H9 (cell line): ENCODE results near the gene IL11RA. TPM values are rescaled to one million over a fixed set of nuclear protein-coding genes. Genes with fewer than 3 reads are reported as not detected.

ENCODE experiments used
- DNase-seq: peaks from one replicate; pipeline ENCODE4 v3.0.0-alpha.2; 2017
- H2AFZ ChIP-seq: one replicate; pipeline ENCODE4 v1.6.1; 2013; ENCODE audit warnings: mild to moderate bottlenecking, low read length, control low read depth, moderate library complexity
- H2AK5ac ChIP-seq: 2 replicates; pipeline ENCODE4 v1.6.1; 2013; ENCODE audit warnings: low read length, control low read depth, mixed read lengths; ENCODE audit not compliant: insufficient read length
- H2BK120ac ChIP-seq: one replicate; pipeline ENCODE4 v1.6.1; 2013; ENCODE audit warnings: low read depth, mild to moderate bottlenecking, low read length, control low read depth, inconsistent platforms; ENCODE audit not compliant: poor library complexity, severe bottlenecking
- H2BK12ac ChIP-seq: 2 replicates; pipeline ENCODE4 v1.6.1; 2013; ENCODE audit warnings: low read length, control low read depth, mixed read lengths, low read depth; ENCODE audit not compliant: insufficient read length
- H2BK15ac ChIP-seq: 2 replicates; pipeline ENCODE4 v1.6.1; 2013; ENCODE audit warnings: low read depth, low read length, control low read depth
- H2BK20ac ChIP-seq: one replicate; pipeline ENCODE4 v1.6.1; 2013; ENCODE audit warnings: low read depth, mild to moderate bottlenecking, low read length, control low read depth, inconsistent platforms; ENCODE audit not compliant: poor library complexity, severe bottlenecking
- H2BK5ac ChIP-seq: 2 replicates; pipeline ENCODE4 v1.6.1; 2013; ENCODE audit warnings: low read length, control low read depth, mixed read lengths; ENCODE audit not compliant: insufficient read length
- H3K14ac ChIP-seq: 2 replicates; pipeline ENCODE4 v1.6.1; 2013; ENCODE audit warnings: low read length, control low read depth; ENCODE audit not compliant: insufficient read depth
- H3K18ac ChIP-seq: 2 replicates; pipeline ENCODE4 v1.6.1; 2013; ENCODE audit warnings: low read depth, mild to moderate bottlenecking, mixed read lengths, low read length, control low read depth; ENCODE audit not compliant: insufficient read length
- H3K23ac ChIP-seq: 2 replicates; pipeline ENCODE4 v1.6.1; 2013; ENCODE audit warnings: low read length, control low read depth, mixed read lengths, low read depth; ENCODE audit not compliant: insufficient read length
- H3K23me2 ChIP-seq: 2 replicates; pipeline ENCODE4 v1.6.1; 2013; ENCODE audit warnings: low read depth, mild to moderate bottlenecking, mixed read lengths, low read length, control low read depth; ENCODE audit not compliant: insufficient read length, poor library complexity, severe bottlenecking
- H3K27ac ChIP-seq: 2 replicates; pipeline ENCODE4 v1.5.1; 2013; ENCODE audit warnings: low read length, control low read depth, mixed read lengths, low read depth; ENCODE audit not compliant: insufficient read length
- H3K27me3 ChIP-seq: 2 replicates; pipeline ENCODE4 v1.6.1; 2013; ENCODE audit warnings: low read length, control low read depth, inconsistent platforms; ENCODE audit not compliant: insufficient read depth
- H3K4ac ChIP-seq: 2 replicates; pipeline ENCODE4 v1.6.1; 2013; ENCODE audit warnings: low read depth, mild to moderate bottlenecking, control low read depth, inconsistent platforms, low read length, moderate library complexity
- H3K4me1 ChIP-seq: 2 replicates; pipeline ENCODE4 v1.6.1; 2013; ENCODE audit warnings: low read length, control low read depth, inconsistent platforms; ENCODE audit not compliant: insufficient read depth
- H3K4me2 ChIP-seq: 2 replicates; pipeline ENCODE4 v1.6.1; 2013; ENCODE audit warnings: low read length, control low read depth, mixed read lengths; ENCODE audit not compliant: insufficient read length, insufficient read depth
- H3K56ac ChIP-seq: 2 replicates; pipeline ENCODE4 v1.6.1; 2013; ENCODE audit warnings: low read depth, mild to moderate bottlenecking, mixed read lengths, low read length, control low read depth; ENCODE audit not compliant: insufficient read length
- H3K79me1 ChIP-seq: 2 replicates; pipeline ENCODE4 v1.6.1; 2013; ENCODE audit warnings: low read depth, mild to moderate bottlenecking, moderate library complexity, low read length, control low read depth, inconsistent platforms; ENCODE audit not compliant: insufficient read depth, poor library complexity, severe bottlenecking
- H3K79me2 ChIP-seq: 2 replicates; pipeline ENCODE4 v1.6.1; 2013; ENCODE audit warnings: low read length, control low read depth, inconsistent platforms; ENCODE audit not compliant: insufficient read depth
- H3K9ac ChIP-seq: 2 replicates; pipeline ENCODE4 v1.6.1; 2013; ENCODE audit warnings: low read length, control low read depth, mixed read lengths; ENCODE audit not compliant: insufficient read length; ENCODE audit errors: extremely low read depth
- H3K9me3 ChIP-seq: one replicate; pipeline ENCODE4 v1.6.1; 2013; ENCODE audit warnings: low read depth, low read length, inconsistent platforms; ENCODE audit not compliant: control insufficient read depth
- H3T11ph ChIP-seq: one replicate; pipeline ENCODE4 v1.6.1; 2013; ENCODE audit warnings: mild to moderate bottlenecking, low read length, control low read depth, inconsistent platforms
- H4K20me1 ChIP-seq: one replicate; pipeline ENCODE4 v1.6.1; 2013; ENCODE audit not compliant: control insufficient read depth, insufficient read length, insufficient read depth
- H4K5ac ChIP-seq: 2 replicates; pipeline ENCODE4 v1.6.1; 2013; ENCODE audit warnings: low read depth, mild to moderate bottlenecking, mixed read lengths, low read length, control low read depth; ENCODE audit not compliant: insufficient read length
- H4K8ac ChIP-seq: replicated peaks from 2 replicates; pipeline ENCODE4 v1.6.1; 2013; ENCODE audit warnings: low read length, control low read depth, mixed read lengths, low read depth; ENCODE audit not compliant: insufficient read length
- H4K91ac ChIP-seq: 2 replicates; pipeline ENCODE4 v1.6.1; 2013; ENCODE audit warnings: low read depth, mild to moderate bottlenecking, moderate library complexity, mixed read lengths, low read length, control low read depth; ENCODE audit not compliant: insufficient read length
- H3K27ac Mint-ChIP-seq, 3 experiments: 2 replicates in 2 of 3; 3 replicates in 1 of 3; pipeline ENCODE4 v1.8.0; 2020 to 2021; ENCODE audit warnings: mixed read lengths in 3 of 3, mild to moderate bottlenecking in 1 of 3, moderate library complexity in 1 of 3
- H3K27me3 Mint-ChIP-seq: 2 replicates; pipeline ENCODE4 v1.8.0; 2021; ENCODE audit warnings: low read depth, mild to moderate bottlenecking, moderate library complexity, mixed read lengths
- H3K36me3 Mint-ChIP-seq, 3 experiments: 2 replicates in 2 of 3; 3 replicates in 1 of 3; pipeline ENCODE4 v1.8.0; 2020 to 2021; ENCODE audit warnings: low read depth in 3 of 3, mixed read lengths in 3 of 3; ENCODE audit not compliant: insufficient read depth in 1 of 3
- H3K4me1 Mint-ChIP-seq, 2 experiments: 2 replicates each; pipeline ENCODE4 v1.8.0; 2020; ENCODE audit warnings: mixed read lengths in 2 of 2
- H3K4me3 Mint-ChIP-seq, 2 experiments: 2 replicates in 1 of 2; 3 replicates in 1 of 2; pipeline ENCODE4 v1.8.0; 2020 to 2021; ENCODE audit warnings: mild to moderate bottlenecking in 2 of 2, mixed read lengths in 2 of 2, moderate library complexity in 1 of 2
- H3K9me3 Mint-ChIP-seq, 2 experiments: 2 replicates in 1 of 2; 3 replicates in 1 of 2; pipeline ENCODE4 v1.8.0; 2020; ENCODE audit warnings: mild to moderate bottlenecking in 2 of 2, mixed read lengths in 2 of 2, moderate library complexity in 1 of 2
- WGBS: extraction: QIAGEN DNeasy Blood & Tissue Kit; methylation state at CpG from one replicate; pipeline ENCODE4 v1.1.7; 2013; ENCODE audit warnings: missing lambda C conversion rate, low lambda C conversion rate, mixed read lengths; ENCODE audit not compliant: insufficient read length; ENCODE audit errors: extremely low coverage; 5-methylcytosine and 5-hydroxymethylcytosine counted together
- total RNA-seq: library from RNA; stranded (reverse); gene quantifications from 2 replicates; pipeline ENCODE4 v1.2.1, GENCODE V29; 2021
- TF ChIP-seq, protein P1 (sequence below): fragments of 200-600 bp; sonication (generic); conservative IDR thresholded peaks from 3 replicates; pipeline ENCODE4 v1.8.0; 2021; ENCODE audit warnings: antibody characterized with exemption, mild to moderate bottlenecking

IL11RA gene
- total RNA-seq, 1 experiment from 2014 or later = 8.7 TPM

- Histone ChIP-seq H2BK15ac (no peak overlapping the region), H3K9ac (no peak overlapping the region), H2BK20ac (no peak overlapping the region), H3K23me2 (peaks cover 7% of the 10 kb centered on the region), H2AFZ (no peak overlapping the region), H3K4me1 (no peaks in the 10 kb centered on the region), H4K20me1 (no peaks in the 10 kb centered on the region), H2BK12ac (no peak overlapping the region), H2BK5ac (no peak overlapping the region), H3K23ac (no peak overlapping the region), H3T11ph (no peak overlapping the region), H3K18ac (no peak overlapping the region), H3K79me1 (no peaks in the 10 kb centered on the region), H3K4ac (no peak overlapping the region), H2BK120ac (no peak overlapping the region), H2AK5ac (no peak overlapping the region), H3K9me3 (no peaks in the 10 kb centered on the region), H3K27me3 (no peaks in the 10 kb centered on the region), H4K5ac (no peak overlapping the region), H3K79me2 (no peaks in the 10 kb centered on the region), H3K14ac (no peak overlapping the region), H3K27ac (no peak overlapping the region), H4K91ac (no peak overlapping the region), H3K4me2 (no peak overlapping the region), H4K8ac (no peak overlapping the region), H3K56ac (no peak overlapping the region)
- Mint-ChIP-seq H3K36me3 (peaks cover 24 to 27% (median 24%) of the 10 kb centered on the region in 3 experiments), H3K4me1 (peaks cover 5% of the 10 kb centered on the region in 2 experiments), H3K27me3 (peaks cover 10% of the 10 kb centered on the region), H3K4me3 (no peak overlapping the region), H3K27ac (no peak overlapping the region), H3K9me3 (peaks cover 10 to 13% of the 10 kb centered on the region in 2 experiments)
- TF ChIP-seq, protein P1, sequence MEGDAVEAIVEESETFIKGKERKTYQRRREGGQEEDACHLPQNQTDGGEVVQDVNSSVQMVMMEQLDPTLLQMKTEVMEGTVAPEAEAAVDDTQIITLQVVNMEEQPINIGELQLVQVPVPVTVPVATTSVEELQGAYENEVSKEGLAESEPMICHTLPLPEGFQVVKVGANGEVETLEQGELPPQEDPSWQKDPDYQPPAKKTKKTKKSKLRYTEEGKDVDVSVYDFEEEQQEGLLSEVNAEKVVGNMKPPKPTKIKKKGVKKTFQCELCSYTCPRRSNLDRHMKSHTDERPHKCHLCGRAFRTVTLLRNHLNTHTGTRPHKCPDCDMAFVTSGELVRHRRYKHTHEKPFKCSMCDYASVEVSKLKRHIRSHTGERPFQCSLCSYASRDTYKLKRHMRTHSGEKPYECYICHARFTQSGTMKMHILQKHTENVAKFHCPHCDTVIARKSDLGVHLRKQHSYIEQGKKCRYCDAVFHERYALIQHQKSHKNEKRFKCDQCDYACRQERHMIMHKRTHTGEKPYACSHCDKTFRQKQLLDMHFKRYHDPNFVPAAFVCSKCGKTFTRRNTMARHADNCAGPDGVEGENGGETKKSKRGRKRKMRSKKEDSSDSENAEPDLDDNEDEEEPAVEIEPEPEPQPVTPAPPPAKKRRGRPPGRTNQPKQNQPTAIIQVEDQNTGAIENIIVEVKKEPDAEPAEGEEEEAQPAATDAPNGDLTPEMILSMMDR = no peak
- no CpG with 5 or more reads among the region's 5 CpGs for WGBS
- DNase-seq = no peak
Observed at GRCh38 chr9:34669809-34670562, 18.0 kb downstream of the IL11RA start.
